HEK293 (cell line): Measurements from ENCODE around the gene DPM1.

Source experiments
- KLF16 ChIP-seq: fragments of 450-650 bp; formaldehyde crosslinking; IDR thresholded peaks from 2 replicates; pipeline ENCODE4 v1.5.1; 2017; ENCODE audit warnings: missing biosample characterization, missing genetic modification characterization
- KLF8 ChIP-seq: fragments of 450-650 bp; formaldehyde crosslinking; IDR thresholded peaks from 2 replicates; pipeline ENCODE4 v1.5.1; 2016; ENCODE audit warnings: missing biosample characterization, missing genetic modification characterization
- ZBTB11 ChIP-seq: fragments of 450-650 bp; formaldehyde crosslinking; conservative IDR thresholded peaks from 2 replicates; pipeline ENCODE4 v1.5.1; 2016; ENCODE audit warnings: low read depth, missing biosample characterization, missing genetic modification characterization
- ZNF133 ChIP-seq: fragments of 450-650 bp; formaldehyde crosslinking; IDR thresholded peaks from 2 replicates; pipeline ENCODE4 v1.5.1; 2016; ENCODE audit warnings: missing biosample characterization, missing genetic modification characterization
- ZNF677 ChIP-seq: fragments of 450-650 bp; IDR thresholded peaks from 2 replicates; pipeline ENCODE4 v1.5.0; 2018; ENCODE audit warnings: missing biosample characterization, mild to moderate bottlenecking, missing genetic modification characterization, moderate library complexity
- ZNF747 ChIP-seq: fragments of 450-650 bp; formaldehyde crosslinking; IDR thresholded peaks from 2 replicates; pipeline ENCODE4 v1.5.1; 2016; ENCODE audit warnings: missing biosample characterization, missing genetic modification characterization
- TF ChIP-seq, protein P1 (sequence below): fragments of 450-650 bp; formaldehyde crosslinking; IDR thresholded peaks from 2 replicates; pipeline ENCODE4 v1.5.1; 2016; ENCODE audit warnings: missing biosample characterization, missing genetic modification characterization
- TF ChIP-seq, protein P2 (sequence below): fragments of 450-650 bp; formaldehyde crosslinking; IDR thresholded peaks from 2 replicates; pipeline ENCODE4 v1.5.1; 2016; ENCODE audit warnings: missing biosample characterization, missing genetic modification characterization

- TF ChIP-seq, protein P1, sequence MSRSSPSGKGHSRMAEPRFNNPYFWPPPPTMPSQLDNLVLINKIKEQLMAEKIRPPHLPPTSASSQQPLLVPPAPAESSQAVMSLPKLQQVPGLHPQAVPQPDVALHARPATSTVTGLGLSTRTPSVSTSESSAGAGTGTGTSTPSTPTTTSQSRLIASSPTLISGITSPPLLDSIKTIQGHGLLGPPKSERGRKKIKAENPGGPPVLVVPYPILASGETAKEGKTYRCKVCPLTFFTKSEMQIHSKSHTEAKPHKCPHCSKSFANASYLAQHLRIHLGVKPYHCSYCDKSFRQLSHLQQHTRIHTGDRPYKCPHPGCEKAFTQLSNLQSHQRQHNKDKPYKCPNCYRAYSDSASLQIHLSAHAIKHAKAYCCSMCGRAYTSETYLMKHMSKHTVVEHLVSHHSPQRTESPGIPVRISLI (tag by site-specific recombination) = no peak
- TF ChIP-seq KLF16 (tag by site-specific recombination) = no peak
- TF ChIP-seq ZNF133 (tag by site-specific recombination) = no peak
- no peak for TF ChIP-seq KLF8 (tag by site-specific recombination)
- TF ChIP-seq ZNF677 (tag by site-specific recombination) = no peak
- TF ChIP-seq, protein P2, sequence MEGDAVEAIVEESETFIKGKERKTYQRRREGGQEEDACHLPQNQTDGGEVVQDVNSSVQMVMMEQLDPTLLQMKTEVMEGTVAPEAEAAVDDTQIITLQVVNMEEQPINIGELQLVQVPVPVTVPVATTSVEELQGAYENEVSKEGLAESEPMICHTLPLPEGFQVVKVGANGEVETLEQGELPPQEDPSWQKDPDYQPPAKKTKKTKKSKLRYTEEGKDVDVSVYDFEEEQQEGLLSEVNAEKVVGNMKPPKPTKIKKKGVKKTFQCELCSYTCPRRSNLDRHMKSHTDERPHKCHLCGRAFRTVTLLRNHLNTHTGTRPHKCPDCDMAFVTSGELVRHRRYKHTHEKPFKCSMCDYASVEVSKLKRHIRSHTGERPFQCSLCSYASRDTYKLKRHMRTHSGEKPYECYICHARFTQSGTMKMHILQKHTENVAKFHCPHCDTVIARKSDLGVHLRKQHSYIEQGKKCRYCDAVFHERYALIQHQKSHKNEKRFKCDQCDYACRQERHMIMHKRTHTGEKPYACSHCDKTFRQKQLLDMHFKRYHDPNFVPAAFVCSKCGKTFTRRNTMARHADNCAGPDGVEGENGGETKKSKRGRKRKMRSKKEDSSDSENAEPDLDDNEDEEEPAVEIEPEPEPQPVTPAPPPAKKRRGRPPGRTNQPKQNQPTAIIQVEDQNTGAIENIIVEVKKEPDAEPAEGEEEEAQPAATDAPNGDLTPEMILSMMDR = no peak
- TF ChIP-seq ZBTB11 (tag by site-specific recombination) = no peak
- no peak for TF ChIP-seq ZNF747 (tag by site-specific recombination)
Measured at GRCh38 chr20:50913690-50914375, 44.5 kb downstream of the DPM1 start.
